GM08714 (cell line): Measurements from ENCODE around the gene CAPN7.

Source experiments
- H3K4me3 ChIP-seq: fragments of 200-500 bp; sonication (Bioruptor generic); 2 replicates; pipeline ENCODE4 v1.5.1; 2014; ENCODE audit warnings: mild to moderate bottlenecking, low read length, inconsistent platforms
- ZNF274 ChIP-seq: IDR thresholded peaks from 2 replicates; pipeline ENCODE4 v1.6.1; 2012; ENCODE audit warnings: mild to moderate bottlenecking, low read depth, low read length

Gene CAPN7

DNA sequence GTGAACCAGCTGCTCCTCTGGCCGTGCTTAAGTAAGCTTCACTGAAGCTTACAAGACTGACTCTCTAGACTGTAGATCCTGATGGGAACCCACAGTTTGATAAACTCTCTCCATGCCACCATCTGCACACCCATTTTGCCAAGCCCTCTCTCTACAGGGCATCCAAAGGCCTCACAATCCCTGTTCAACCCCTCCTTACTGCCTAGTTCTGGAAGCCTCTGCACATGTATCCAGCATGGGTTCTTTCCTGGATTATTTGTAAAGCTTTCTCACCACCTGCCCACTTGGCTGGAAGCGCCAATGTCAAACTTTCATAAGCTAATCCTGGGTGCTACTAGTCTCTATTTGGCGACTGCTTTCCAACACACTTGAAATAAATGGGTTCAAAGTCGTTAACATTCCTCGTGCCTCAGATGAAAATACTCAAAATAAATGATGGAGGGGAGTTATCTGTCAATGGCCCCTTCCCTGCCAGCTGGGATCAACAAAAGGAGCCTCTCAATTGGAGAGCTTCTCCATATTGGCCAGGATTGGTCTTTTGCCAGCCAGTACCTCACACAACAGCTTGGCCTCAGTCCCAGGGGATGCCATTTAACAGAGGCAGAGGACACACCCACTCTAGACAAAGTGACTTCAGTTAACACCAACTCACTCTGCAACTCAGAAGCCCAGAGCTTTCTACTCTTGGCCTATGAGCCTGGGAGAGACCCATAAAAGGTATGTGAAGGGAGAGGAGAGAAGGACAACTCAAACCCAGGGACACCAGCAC is 78.3 kb downstream of the CAPN7 start:
- no peak for TF ChIP-seq ZNF274
- H3K4me3 ChIP-seq = no peak overlapping the region

DNA sequence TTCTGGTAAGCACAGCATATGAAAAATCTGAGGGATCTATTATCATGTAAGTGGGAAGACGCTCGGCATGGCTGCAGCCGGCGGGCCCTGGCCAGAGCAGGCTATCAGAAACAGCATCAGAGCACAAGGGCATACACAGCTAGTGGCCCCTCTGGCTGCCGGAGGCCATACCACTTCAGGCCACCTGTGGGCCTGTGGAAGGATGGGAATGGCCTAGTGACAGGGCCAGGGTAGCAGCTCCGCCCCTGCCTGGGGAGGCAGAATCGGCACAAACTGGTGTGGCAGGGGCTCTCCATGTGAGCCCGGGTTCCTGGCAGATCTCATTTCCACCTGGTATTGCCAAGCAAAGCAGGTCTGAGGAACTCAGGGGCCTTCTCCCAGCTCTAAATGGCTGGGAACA is 80.0 kb downstream of the CAPN7 start:
- no peak for TF ChIP-seq ZNF274
- no peak overlapping the region for H3K4me3 ChIP-seq

DNA sequence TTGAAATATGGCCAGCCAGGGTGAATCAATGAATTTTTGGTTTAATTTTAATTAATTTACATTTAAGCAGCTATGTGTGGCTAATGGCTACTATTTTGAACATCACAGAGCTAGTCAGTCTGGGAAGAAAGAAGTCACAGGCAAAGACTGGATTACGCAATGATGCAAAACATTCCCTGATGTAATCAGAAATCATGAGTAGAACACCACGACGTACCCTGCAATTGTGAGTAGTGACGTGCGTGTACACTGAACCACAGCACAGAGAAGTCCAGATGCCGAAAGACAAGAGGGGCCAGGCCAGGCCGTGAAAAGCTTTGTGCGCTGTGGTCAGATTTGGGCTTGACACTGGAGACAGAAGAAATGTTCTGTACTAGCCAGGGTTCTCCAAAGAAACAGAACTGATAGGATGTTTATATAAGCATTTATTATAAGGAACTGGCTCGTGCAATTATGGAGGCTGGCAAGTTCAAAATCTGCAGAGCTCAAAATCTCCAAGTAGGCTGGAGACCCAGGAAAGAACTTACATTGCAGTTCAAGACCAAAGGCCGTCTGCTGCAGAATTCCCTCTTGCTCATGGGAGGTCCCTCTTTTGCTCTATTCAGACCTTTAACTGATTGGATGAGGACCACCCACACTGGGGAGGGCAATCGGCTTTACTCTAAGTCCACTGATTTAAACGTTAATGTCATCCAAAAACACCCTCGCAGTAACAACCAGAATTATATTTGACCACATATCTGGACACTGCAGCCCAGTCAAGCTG is 81.7 kb downstream of the CAPN7 start:
- H3K4me3 ChIP-seq = no peak overlapping the region
- TF ChIP-seq ZNF274 = no peak

- no peak overlapping the region for H3K4me3 ChIP-seq
- no peak for TF ChIP-seq ZNF274
Measured at GRCh38 chr3:15288331-15289035, 82.4 kb downstream of the CAPN7 start.

DNA sequence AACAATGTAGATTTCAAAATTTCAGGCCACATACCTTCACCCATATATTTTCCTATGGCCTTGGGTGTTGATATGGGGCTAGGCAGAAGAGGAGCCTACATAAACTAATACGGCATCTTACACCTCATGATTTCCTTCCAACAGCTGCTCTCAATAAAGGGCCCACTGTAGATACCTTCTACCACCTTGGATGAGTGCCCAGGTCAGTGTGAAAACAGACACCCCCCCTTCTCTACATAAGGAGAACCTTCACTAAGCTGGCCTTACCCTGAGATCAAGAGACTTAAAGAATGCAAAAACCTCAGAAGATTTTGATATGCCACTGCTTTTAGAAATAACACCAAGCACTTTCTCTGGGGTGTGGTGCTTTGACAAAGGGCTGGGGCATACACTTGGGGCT is 83.6 kb downstream of the CAPN7 start:
- TF ChIP-seq ZNF274 = no peak
- no peak overlapping the region for H3K4me3 ChIP-seq

DNA sequence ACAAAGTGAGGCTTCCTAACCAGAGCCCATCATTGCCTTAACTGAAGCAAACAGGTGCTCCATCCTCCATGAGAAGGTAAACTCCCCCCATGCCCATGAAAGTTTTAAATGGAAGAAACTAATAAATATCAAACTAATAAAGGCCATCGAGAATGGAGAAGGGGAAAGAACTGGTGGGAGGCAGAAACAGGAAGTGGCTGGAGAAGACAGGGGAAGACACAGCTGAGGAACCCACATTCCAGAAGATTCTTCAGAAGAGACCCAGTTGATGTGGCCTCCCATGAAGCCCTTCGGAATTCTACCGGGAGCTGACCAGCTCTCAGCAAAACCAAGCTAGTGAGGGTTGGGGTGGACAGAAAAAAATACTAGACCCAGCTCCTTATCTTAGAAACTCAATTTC is 84.7 kb downstream of the CAPN7 start:
- H3K4me3 ChIP-seq = no peak overlapping the region; the same call in 1 of the 2 replicates
- TF ChIP-seq ZNF274 = no peak

- TF ChIP-seq ZNF274 = no peak
Measured at GRCh38 chr3:15291589-15292541, 85.8 kb downstream of the CAPN7 start.

DNA sequence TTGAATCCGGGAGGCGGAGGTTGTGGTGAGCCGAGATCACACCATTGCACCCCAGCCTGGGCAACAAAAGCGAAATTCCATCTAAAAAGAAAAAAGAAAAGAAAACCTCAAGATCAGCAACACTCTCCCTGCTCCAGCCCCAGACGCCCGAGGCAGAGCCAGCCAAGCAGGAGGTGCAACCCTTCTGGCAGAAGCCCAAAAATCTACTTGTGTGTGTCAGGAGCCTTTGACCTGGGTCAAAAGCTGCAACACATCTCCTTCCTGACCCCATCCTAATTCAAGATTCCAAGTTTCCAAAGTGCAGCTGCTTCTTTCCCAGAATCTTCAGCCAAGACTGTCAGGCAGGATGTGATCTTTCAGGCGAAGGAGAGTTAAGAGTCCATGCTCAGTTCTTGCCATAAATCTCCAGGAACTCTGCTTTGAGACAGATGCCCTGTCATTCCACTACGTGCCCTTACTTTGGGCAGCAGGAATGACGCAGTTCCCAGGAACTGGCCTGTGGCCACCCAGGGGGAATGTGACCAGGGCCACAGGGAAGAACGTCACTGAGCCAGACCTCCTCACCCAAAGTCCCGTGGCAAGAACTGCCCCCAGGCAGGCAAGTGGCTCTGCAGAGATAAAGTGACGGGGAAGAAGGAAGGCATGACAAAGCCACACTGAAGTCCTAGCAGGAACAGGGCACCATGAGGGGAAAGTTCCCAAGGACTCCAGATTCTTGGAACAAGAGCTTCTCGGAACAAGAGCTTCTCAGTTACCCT is 86.9 kb downstream of the CAPN7 start:
- TF ChIP-seq ZNF274 = no peak
- no peak overlapping the region for H3K4me3 ChIP-seq

More at GRCh38 chr3:15291589-15292541, 85.8 kb downstream of the CAPN7 start:
- H3K4me3 ChIP-seq = peak overlapping the region; percentile 8; the same call in 1 of the 2 replicates

DNA sequence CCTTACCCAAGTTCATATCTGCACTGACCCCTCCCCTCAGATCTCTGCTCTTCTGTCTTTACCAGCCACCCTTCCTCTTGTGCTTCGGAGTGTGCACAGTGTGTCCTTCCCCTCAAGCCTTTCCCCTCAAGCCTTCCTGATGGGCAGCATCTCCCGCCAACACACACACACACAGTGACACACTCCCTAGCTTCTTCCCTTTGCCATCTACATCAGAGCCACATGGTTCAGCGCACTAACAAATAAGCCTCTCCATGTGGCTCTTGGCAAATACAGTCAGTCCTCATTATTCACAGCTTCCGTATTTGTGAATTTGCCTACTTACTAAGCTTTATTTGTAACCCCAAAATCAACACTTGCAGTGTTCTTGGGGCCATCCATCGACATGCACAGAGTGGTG is 88.9 kb downstream of the CAPN7 start:
- TF ChIP-seq ZNF274 = no peak

DNA sequence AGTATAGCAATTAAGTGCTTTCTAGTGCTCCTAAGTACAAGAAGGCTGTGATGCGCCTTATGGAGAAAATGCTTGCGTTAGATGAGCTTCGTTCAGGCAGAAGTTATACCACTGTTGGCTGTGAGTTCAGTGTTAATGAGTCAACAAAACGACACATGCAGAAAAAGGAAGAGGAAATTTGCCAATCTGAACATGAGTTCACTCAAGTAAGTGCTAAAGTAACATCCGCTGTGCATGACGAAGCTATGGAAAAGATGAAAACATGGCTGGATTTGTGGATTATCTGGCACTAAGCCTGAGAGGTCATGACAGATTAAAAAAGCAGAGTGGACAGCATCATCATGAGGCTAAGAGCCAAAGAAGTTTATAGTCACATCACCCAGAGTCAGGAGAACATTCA is 89.5 kb downstream of the CAPN7 start:
- no peak for TF ChIP-seq ZNF274
- H3K4me3 ChIP-seq = no peak overlapping the region

More for the DNA sequence above, 88.9 kb downstream of the CAPN7 start:
- H3K4me3 ChIP-seq = no peak overlapping the region

DNA sequence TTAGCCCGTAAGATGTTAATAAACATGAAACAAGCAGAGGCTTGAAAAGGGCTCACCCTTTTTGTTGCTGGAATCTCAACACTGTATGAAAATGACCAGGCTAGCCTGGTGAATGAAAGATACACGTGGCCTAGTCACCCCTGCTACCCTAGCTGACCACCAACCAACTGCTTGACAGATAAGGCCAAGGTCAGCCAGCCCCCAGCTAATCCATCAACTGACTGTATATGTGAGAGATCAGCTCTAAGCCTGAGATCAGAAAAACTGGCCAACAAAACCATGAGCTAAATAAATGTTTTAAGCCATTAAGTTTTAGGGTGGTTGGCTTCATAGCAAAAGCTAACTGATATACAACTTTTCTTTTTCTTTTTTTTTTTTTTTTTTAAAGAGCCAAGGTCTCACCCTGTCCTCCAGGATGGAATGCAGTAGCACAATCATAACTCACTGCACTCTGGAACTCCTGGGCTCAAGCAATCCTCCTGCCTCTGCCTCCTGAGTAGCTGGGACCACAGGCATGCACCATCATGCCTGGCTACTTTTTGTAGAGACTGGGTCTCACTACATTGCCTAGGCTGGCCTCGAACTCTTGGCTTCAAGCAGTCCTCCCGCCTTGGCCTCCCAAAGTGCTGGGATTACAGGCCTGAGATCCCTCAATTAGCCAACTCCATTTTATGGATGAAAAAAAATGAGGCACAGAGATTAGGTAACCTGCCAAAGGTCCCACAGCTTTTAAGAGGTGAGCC is 91.7 kb downstream of the CAPN7 start:
- H3K4me3 ChIP-seq = no peak overlapping the region
- no peak for TF ChIP-seq ZNF274

DNA sequence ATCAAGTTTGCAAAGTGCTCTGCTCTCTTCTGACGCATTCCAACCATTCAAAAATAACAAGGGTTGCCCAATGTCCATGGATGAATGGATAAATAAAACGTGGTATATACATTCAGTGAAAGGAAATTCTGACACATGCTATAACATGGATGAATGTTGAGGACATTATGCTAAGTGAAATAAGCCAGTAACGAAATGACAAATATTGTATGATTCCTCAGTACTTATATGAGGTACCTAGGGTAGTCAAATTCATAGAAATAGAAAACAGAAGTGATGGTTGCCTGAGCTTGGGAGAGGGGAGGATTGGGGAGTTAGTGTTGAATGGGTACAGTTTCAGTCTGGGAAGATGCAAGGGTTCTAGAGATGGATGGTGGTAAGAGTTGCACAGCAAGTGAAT is 92.5 kb downstream of the CAPN7 start:
- no peak overlapping the region for H3K4me3 ChIP-seq
- no peak for TF ChIP-seq ZNF274

DNA sequence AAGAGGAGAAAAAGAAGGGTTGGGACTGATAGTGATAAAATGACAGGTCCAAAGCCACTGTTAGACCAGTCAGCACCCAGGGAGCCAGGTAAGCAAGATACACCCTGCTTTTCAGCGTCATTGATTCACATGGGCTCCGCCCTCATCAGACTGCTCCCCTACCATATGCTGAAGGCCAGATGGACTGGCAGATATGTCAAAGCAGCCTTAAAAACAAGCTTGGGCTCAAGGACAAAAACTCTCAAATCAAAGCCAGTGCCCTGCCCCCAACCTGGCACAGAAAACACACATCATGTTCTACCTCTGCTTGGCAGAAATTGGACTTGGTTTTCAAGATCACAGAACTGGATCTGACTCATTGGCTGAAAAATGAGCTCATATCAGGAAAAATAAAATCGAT is 93.0 kb downstream of the CAPN7 start:
- no peak overlapping the region for H3K4me3 ChIP-seq
- no peak for TF ChIP-seq ZNF274
